ENCODE measurements around the gene MYBPC3. TPM values are rescaled to one million over a fixed set of nuclear protein-coding genes. Genes with fewer than 3 reads are reported as not detected.

Gene MYBPC3
- total and polyA plus RNA-seq, 2 donors: 0.09 to 0.55 TPM

DNA sequence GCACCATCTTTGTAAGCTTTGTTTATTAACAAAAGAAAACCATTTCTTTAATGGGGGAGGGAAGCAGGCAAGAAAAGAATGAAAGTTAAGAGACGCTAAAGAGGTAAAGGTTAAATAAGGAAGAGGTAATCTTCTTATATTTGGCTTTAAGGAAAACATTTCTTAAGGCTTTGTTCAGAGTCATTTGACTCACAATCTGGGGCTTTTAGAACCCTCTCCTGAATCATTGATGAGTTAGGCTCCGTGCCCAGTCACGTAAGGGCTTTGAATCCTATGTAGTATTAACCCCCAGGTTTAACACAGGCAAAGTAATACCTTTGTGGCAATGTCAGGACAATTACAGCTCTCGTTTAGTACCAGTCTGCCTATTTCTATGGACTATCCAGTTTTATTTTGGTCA, 56.5 kb downstream of the MYBPC3 start:
- no peaks in the 10 kb centered on the region for H3K9me3 ChIP-seq (ENCODE audit: control insufficient read depth in 2 of 2, insufficient read depth in 1 of 2, low read length in 1 of 2)
- no peak overlapping the region for H3K4me3 ChIP-seq (ENCODE audit: low read length in 2 of 2)
- H3K27me3 ChIP-seq (ENCODE audit: control insufficient read depth in 2 of 2, insufficient read depth in 1 of 2, low read length in 1 of 2): no peaks in the 10 kb centered on the region
- DNase-seq (ENCODE audit: low read depth in 6 of 9, low spot score in 9 of 9): no peak
- H3K36me3 ChIP-seq (ENCODE audit: control insufficient read depth in 2 of 2, insufficient read depth in 2 of 2, low read length in 1 of 2): peaks cover 58 to 74% of the 10 kb centered on the region in 2 donors
- no peaks in the 10 kb centered on the region for H3K4me1 ChIP-seq (ENCODE audit: control insufficient read depth in 2 of 2, insufficient read depth in 2 of 2, low read length in 2 of 2)
- WGBS: 98% methylated on average over 4 of the region's 4 CpGs
- no peak overlapping the region for H3K27ac ChIP-seq (ENCODE audit: low read depth in 1 of 2, low read length in 1 of 2)

- WGBS: 88% methylated on average over 5 of the region's 5 CpGs
- Histone ChIP-seq H3K4me3 (ENCODE audit: low read length in 2 of 2) (no peak overlapping the region), H3K36me3 (ENCODE audit: control insufficient read depth in 2 of 2, insufficient read depth in 2 of 2, low read length in 1 of 2) (peaks cover 64 to 79% of the 10 kb centered on the region in 2 donors), H3K4me1 (ENCODE audit: control insufficient read depth in 2 of 2, insufficient read depth in 2 of 2, low read length in 2 of 2) (no peaks in the 10 kb centered on the region), H3K9me3 (ENCODE audit: control insufficient read depth in 2 of 2, insufficient read depth in 1 of 2, low read length in 1 of 2) (no peaks in the 10 kb centered on the region), H3K27ac (ENCODE audit: low read depth in 1 of 2, low read length in 1 of 2) (no peak overlapping the region), H3K27me3 (ENCODE audit: control insufficient read depth in 2 of 2, insufficient read depth in 1 of 2, low read length in 1 of 2) (no peaks in the 10 kb centered on the region)
- DNase-seq (ENCODE audit: low read depth in 6 of 9, low spot score in 9 of 9): no peak
Measured at GRCh38 chr11:47295385-47295784, 57.1 kb downstream of the MYBPC3 start.

DNA sequence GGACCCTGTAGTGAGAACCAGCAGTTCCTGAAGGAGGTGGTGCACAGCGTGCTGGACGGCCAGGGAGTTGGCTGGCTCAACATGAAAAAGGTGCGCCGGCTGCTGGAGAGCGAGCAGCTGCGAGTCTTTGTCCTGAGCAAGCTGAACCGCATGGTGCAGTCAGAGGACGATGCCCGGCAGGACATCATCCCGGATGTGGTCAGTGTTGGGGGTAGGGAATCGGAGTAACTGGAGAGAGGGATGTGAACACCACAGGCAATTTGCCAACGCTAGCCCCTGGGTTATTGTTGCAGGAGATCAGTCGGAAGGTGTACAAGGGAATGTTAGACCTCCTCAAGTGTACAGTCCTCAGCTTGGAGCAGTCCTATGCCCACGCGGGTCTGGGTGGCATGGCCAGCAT, 62.6 kb downstream of the MYBPC3 start:
- Histone ChIP-seq H3K4me3 (ENCODE audit: low read length in 2 of 2) (no peak overlapping the region), H3K27me3 (ENCODE audit: control insufficient read depth in 2 of 2, insufficient read depth in 1 of 2, low read length in 1 of 2) (no peaks in the 10 kb centered on the region), H3K9me3 (ENCODE audit: control insufficient read depth in 2 of 2, insufficient read depth in 1 of 2, low read length in 1 of 2) (no peaks in the 10 kb centered on the region), H3K27ac (ENCODE audit: low read depth in 1 of 2, low read length in 1 of 2) (no peak overlapping the region), H3K36me3 (ENCODE audit: control insufficient read depth in 2 of 2, insufficient read depth in 2 of 2, low read length in 1 of 2) (peaks cover 83 to 90% of the 10 kb centered on the region in 2 donors), H3K4me1 (ENCODE audit: control insufficient read depth in 2 of 2, insufficient read depth in 2 of 2, low read length in 2 of 2) (no peaks in the 10 kb centered on the region)
- 97% methylated on average over 15 of the region's 15 CpGs for WGBS
- DNase-seq (ENCODE audit: low read depth in 6 of 9, low spot score in 9 of 9): no peak

GRCh38 chr11:47288066-47288465, 64.4 kb downstream of the MYBPC3 start:
- no peak overlapping the region for H3K27ac ChIP-seq (ENCODE audit: low read depth in 1 of 2, low read length in 1 of 2)
- no peaks in the 10 kb centered on the region for H3K27me3 ChIP-seq (ENCODE audit: control insufficient read depth in 2 of 2, insufficient read depth in 1 of 2, low read length in 1 of 2)
- no peaks in the 10 kb centered on the region for H3K9me3 ChIP-seq (ENCODE audit: control insufficient read depth in 2 of 2, insufficient read depth in 1 of 2, low read length in 1 of 2)
- H3K4me3 ChIP-seq (ENCODE audit: low read length in 2 of 2): no peak overlapping the region
- H3K36me3 ChIP-seq (ENCODE audit: control insufficient read depth in 2 of 2, insufficient read depth in 2 of 2, low read length in 1 of 2): peaks cover 85 to 92% of the 10 kb centered on the region in 2 donors
- WGBS: 98% methylated on average over 5 of the region's 5 CpGs
- no peaks in the 10 kb centered on the region for H3K4me1 ChIP-seq (ENCODE audit: control insufficient read depth in 2 of 2, insufficient read depth in 2 of 2, low read length in 2 of 2)
- no peak for DNase-seq (ENCODE audit: low read depth in 6 of 9, low spot score in 9 of 9)

DNA sequence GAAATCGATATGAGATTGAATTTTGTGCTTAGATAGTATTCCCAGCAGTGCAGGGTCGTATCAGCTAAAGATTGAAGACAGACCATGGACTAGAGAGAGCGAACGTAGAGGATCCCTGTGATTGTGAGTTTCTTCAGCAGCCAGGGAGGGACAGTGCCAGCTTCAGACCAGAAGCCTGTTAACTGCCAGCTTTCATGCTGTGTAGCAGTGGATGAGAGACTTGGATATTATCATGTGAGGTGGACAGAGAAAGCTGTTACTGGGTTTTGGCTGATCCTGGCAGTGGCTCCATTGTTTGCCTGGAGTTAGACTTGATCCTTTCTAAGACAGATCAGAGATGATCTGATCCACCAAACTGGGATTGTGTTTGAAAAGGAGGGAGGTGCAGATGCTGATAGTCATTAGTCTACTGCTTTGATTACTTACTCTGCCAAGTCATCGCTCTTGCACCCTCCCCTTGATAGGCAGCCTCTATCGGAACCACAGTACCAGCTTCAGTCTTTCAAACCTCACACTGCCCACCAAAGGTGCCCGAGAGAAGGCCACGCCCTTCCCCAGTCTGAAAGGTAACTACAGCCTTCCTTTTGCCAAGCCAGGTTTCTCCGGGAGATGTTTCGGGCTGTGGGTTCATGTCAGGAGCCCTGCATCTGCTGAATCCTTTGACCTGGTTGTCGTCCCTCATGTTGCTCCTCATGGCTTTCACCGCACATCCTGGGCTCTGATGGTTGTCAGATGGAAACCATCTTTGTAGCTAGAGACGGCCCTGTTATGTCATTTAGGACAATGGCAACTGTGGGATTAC, 66.3 kb downstream of the MYBPC3 start:
- no peak for DNase-seq (ENCODE audit: low read depth in 6 of 9, low spot score in 9 of 9)
- Histone ChIP-seq H3K27me3 (ENCODE audit: control insufficient read depth in 2 of 2, insufficient read depth in 1 of 2, low read length in 1 of 2) (no peaks in the 10 kb centered on the region), H3K4me3 (ENCODE audit: low read length in 2 of 2) (no peak overlapping the region), H3K36me3 (ENCODE audit: control insufficient read depth in 2 of 2, insufficient read depth in 2 of 2, low read length in 1 of 2) (peaks cover 80 to 91% of the 10 kb centered on the region in 2 donors), H3K4me1 (ENCODE audit: control insufficient read depth in 2 of 2, insufficient read depth in 2 of 2, low read length in 2 of 2) (no peaks in the 10 kb centered on the region), H3K27ac (ENCODE audit: low read depth in 1 of 2, low read length in 1 of 2) (no peak overlapping the region), H3K9me3 (ENCODE audit: control insufficient read depth in 2 of 2, insufficient read depth in 1 of 2, low read length in 1 of 2) (no peaks in the 10 kb centered on the region)
- 98% methylated on average over 13 of the region's 13 CpGs for WGBS

DNA sequence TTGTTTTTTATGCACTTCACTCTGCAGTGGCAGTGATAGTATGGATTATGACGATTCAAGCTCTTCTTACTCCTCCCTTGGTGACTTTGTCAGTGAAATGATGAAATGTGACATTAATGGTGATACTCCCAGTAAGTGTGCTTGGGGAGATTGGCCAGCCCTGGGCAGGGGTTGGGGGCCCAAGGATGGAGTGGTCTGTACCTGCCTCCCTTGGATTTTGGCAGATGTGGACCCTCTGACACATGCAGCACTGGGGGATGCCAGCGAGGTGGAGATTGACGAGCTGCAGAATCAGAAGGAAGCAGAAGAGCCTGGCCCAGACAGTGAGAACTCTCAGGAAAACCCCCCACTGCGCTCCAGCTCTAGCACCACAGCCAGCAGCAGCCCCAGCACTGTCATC, 68.4 kb downstream of the MYBPC3 start:
- 99% methylated on average over 4 of the region's 4 CpGs for WGBS

GRCh38 chr11:47282462-47282861, 70.0 kb downstream of the MYBPC3 start:
- DNase-seq (ENCODE audit: low read depth in 6 of 9, low spot score in 9 of 9): no peak
- Histone ChIP-seq H3K27ac (ENCODE audit: low read depth in 1 of 2, low read length in 1 of 2) (no peak overlapping the region), H3K9me3 (ENCODE audit: control insufficient read depth in 2 of 2, insufficient read depth in 1 of 2, low read length in 1 of 2) (no peaks in the 10 kb centered on the region), H3K27me3 (ENCODE audit: control insufficient read depth in 2 of 2, insufficient read depth in 1 of 2, low read length in 1 of 2) (no peaks in the 10 kb centered on the region), H3K4me1 (ENCODE audit: control insufficient read depth in 2 of 2, insufficient read depth in 2 of 2, low read length in 2 of 2) (no peaks in the 10 kb centered on the region), H3K36me3 (ENCODE audit: control insufficient read depth in 2 of 2, insufficient read depth in 2 of 2, low read length in 1 of 2) (peaks cover 77 to 88% of the 10 kb centered on the region in 2 donors), H3K4me3 (ENCODE audit: low read length in 2 of 2) (no peak overlapping the region)
- whole genome bisulfite sequencing: 98% methylated on average over 7 of the region's 7 CpGs

More for the DNA sequence above, 68.4 kb downstream of the MYBPC3 start:
- Histone ChIP-seq H3K4me1 (ENCODE audit: control insufficient read depth in 2 of 2, insufficient read depth in 2 of 2, low read length in 2 of 2) (no peaks in the 10 kb centered on the region), H3K4me3 (ENCODE audit: low read length in 2 of 2) (no peak overlapping the region), H3K9me3 (ENCODE audit: control insufficient read depth in 2 of 2, insufficient read depth in 1 of 2, low read length in 1 of 2) (no peaks in the 10 kb centered on the region), H3K27ac (ENCODE audit: low read depth in 1 of 2, low read length in 1 of 2) (no peak overlapping the region), H3K36me3 (ENCODE audit: control insufficient read depth in 2 of 2, insufficient read depth in 2 of 2, low read length in 1 of 2) (peaks cover 79 to 90% of the 10 kb centered on the region in 2 donors), H3K27me3 (ENCODE audit: control insufficient read depth in 2 of 2, insufficient read depth in 1 of 2, low read length in 1 of 2) (no peaks in the 10 kb centered on the region)
- DNase-seq (ENCODE audit: low read depth in 6 of 9, low spot score in 9 of 9): no peak

Other genes starting within 250 kb of the MYBPC3 start
- 64.8 TPM for gene ARFGAP2, start 175.8 kb downstream of the MYBPC3 start, total RNA-seq
- 60.6 TPM for gene ARFGAP2, start 175.8 kb downstream of the MYBPC3 start, polyA plus RNA-seq
- gene PACSIN3, start 166.3 kb downstream of the MYBPC3 start, total RNA-seq: 4.1 TPM
- 7.7 TPM for gene PACSIN3, start 166.3 kb downstream of the MYBPC3 start, polyA plus RNA-seq
- 30.8 TPM for gene DDB2, start 137.7 kb downstream of the MYBPC3 start, total RNA-seq
- gene DDB2, start 137.7 kb downstream of the MYBPC3 start, polyA plus RNA-seq: 106 TPM
- 14.3 TPM for gene ACP2, start 103.9 kb downstream of the MYBPC3 start, total RNA-seq
- 30.0 TPM for gene ACP2, start 103.9 kb downstream of the MYBPC3 start, polyA plus RNA-seq
- gene NR1H3, start 94.7 kb downstream of the MYBPC3 start, total RNA-seq: 26.3 TPM
- gene NR1H3, start 94.7 kb downstream of the MYBPC3 start, polyA plus RNA-seq: 100 TPM
- gene MADD, start 82.6 kb downstream of the MYBPC3 start, total RNA-seq: 17.0 TPM
- 26.0 TPM for gene MADD, start 82.6 kb downstream of the MYBPC3 start, polyA plus RNA-seq
- gene SPI1, start 25.8 kb upstream of the MYBPC3 start, total RNA-seq: 21.1 TPM
- gene SPI1, start 25.8 kb upstream of the MYBPC3 start, polyA plus RNA-seq: 40.0 TPM
- 15.0 TPM for gene SLC39A13, start 55.9 kb upstream of the MYBPC3 start, total RNA-seq
- gene SLC39A13, start 55.9 kb upstream of the MYBPC3 start, polyA plus RNA-seq: 37.1 TPM
- gene PSMC3, start 73.7 kb upstream of the MYBPC3 start, total RNA-seq: 136 TPM
- 104 TPM for gene PSMC3, start 73.7 kb upstream of the MYBPC3 start, polyA plus RNA-seq
- 0.42 TPM for gene RAPSN, start 96.4 kb upstream of the MYBPC3 start, total RNA-seq
- 0.66 TPM for gene RAPSN, start 96.4 kb upstream of the MYBPC3 start, polyA plus RNA-seq
- 35.4 TPM for gene CELF1, start 200.4 kb upstream of the MYBPC3 start, total RNA-seq
- 41.1 TPM for gene CELF1, start 200.4 kb upstream of the MYBPC3 start, polyA plus RNA-seq
- 38.0 TPM for gene PTPMT1, start 212.9 kb upstream of the MYBPC3 start, total RNA-seq
- 38.3 TPM for gene PTPMT1, start 212.9 kb upstream of the MYBPC3 start, polyA plus RNA-seq
- gene KBTBD4, start 226.3 kb upstream of the MYBPC3 start, total RNA-seq: 20.6 TPM
- 13.3 TPM for gene KBTBD4, start 226.3 kb upstream of the MYBPC3 start, polyA plus RNA-seq
- 136 TPM for gene NDUFS3, start 226.4 kb upstream of the MYBPC3 start, total RNA-seq
- gene NDUFS3, start 226.4 kb upstream of the MYBPC3 start, polyA plus RNA-seq: 137 TPM
- gene FAM180B, start 234.0 kb upstream of the MYBPC3 start, total RNA-seq: not detected
- gene FAM180B, start 234.0 kb upstream of the MYBPC3 start, polyA plus RNA-seq: 0.09 TPM
- gene C1QTNF4, start 241.7 kb upstream of the MYBPC3 start, total RNA-seq: 1.3 TPM
- gene C1QTNF4, start 241.7 kb upstream of the MYBPC3 start, polyA plus RNA-seq: 2.6 TPM

All from thymus (tissue), 11 donors.